NCI-H1694 (cell line): ENCODE data around the gene FGGY.
"Not testable (repeated sequence)": the region's sequence is repeated elsewhere in the genome, so short reads cannot be mapped to it uniquely, and the experiment has no call there.

ENCODE experiments used
- DNase-seq: peaks from one replicate; lab custom pipeline; 2025; lab: John Stamatoyannopoulos, UW

Gene FGGY

GRCh38 chr1:59482986-59483385 lies 186.1 kb downstream of the FGGY start:
- DNase-seq, result no peak

GRCh38 chr1:59484096-59484495 lies 187.2 kb downstream of the FGGY start:
- no peak for DNase-seq

- DNase-seq, result no peak
Observed at GRCh38 chr1:59485171-59485570, 188.3 kb downstream of the FGGY start.

GRCh38 chr1:59485949-59486348 lies 189.1 kb downstream of the FGGY start:
- no peak for DNase-seq

GRCh38 chr1:59486615-59487014 lies 189.7 kb downstream of the FGGY start:
- DNase-seq, result no peak

- DNase-seq, result no peak
Observed at GRCh38 chr1:59487335-59488031, 190.6 kb downstream of the FGGY start.

GRCh38 chr1:59492500-59492899 lies 195.6 kb downstream of the FGGY start:
- no peak for DNase-seq

GRCh38 chr1:59494145-59494833 lies 197.4 kb downstream of the FGGY start:
- no peak for DNase-seq

GRCh38 chr1:59496156-59496555 lies 199.3 kb downstream of the FGGY start:
- not testable (repeated sequence) for DNase-seq

GRCh38 chr1:59497616-59498015 lies 200.7 kb downstream of the FGGY start:
- no peak for DNase-seq

- DNase-seq, result no peak
Observed at GRCh38 chr1:59498640-59499039, 201.7 kb downstream of the FGGY start.

- DNase-seq, result no peak
Observed at GRCh38 chr1:59499273-59499942, 202.5 kb downstream of the FGGY start.

GRCh38 chr1:59499943-59500569 lies 203.2 kb downstream of the FGGY start:
- DNase-seq, result no peak

- DNase-seq, result no peak
Observed at GRCh38 chr1:59500950-59501742, 204.3 kb downstream of the FGGY start.

GRCh38 chr1:59502009-59502691 lies 205.3 kb downstream of the FGGY start:
- no peak for DNase-seq

GRCh38 chr1:59504276-59504675 lies 207.4 kb downstream of the FGGY start:
- DNase-seq, result no peak

GRCh38 chr1:59505596-59506028 lies 208.7 kb downstream of the FGGY start:
- DNase-seq, result no peak

- DNase-seq, result no peak
Observed at GRCh38 chr1:59506952-59507351, 210.1 kb downstream of the FGGY start.

- DNase-seq, result no peak
Observed at GRCh38 chr1:59509341-59509875, 212.5 kb downstream of the FGGY start.

GRCh38 chr1:59510249-59510648 lies 213.4 kb downstream of the FGGY start:
- DNase-seq, result no peak
